Right renal pelvis (tissue), 4 donors: Measurements from ENCODE around the gene RPS6KB2. TPM values are rescaled to one million over a fixed set of nuclear protein-coding genes. Genes with fewer than 3 reads are reported as not detected.
"Not testable (repeated sequence)": the region's sequence is repeated elsewhere in the genome, so short reads cannot be mapped to it uniquely, and the experiment has no call there.

Experiments
- DNase-seq, 4 donors: peaks; one replicate each; pipeline ENCODE4 v3.0.0-alpha.2; 2013; ENCODE audit warnings: low read depth in 4 of 4, low spot score in 3 of 4, missing footprints in 1 of 4
- polyA plus RNA-seq, 4 donors: library from polyadenylated mRNA; unstranded; fragments of 120-200 nt; gene quantifications; one replicate each; pipeline ENCODE4 v1.2.1, GENCODE V29; 2013; ENCODE audit not compliant: insufficient read length in 4 of 4

RPS6KB2 gene
- polyA plus RNA-seq, 4 donors = 44.3 to 51.8 (median 45.4) TPM

GRCh38 chr11:67427364-67427859 is 882 bp upstream of the RPS6KB2 start:
- not testable (repeated sequence) for DNase-seq

GRCh38 chr11:67429038-67429668 is 859 bp downstream of the RPS6KB2 start:
- DNase-seq = no peak

GRCh38 chr11:67429722-67430121 is 1.4 kb downstream of the RPS6KB2 start:
- no peak for DNase-seq

GRCh38 chr11:67431346-67432249 is 3.3 kb downstream of the RPS6KB2 start:
- no peak for DNase-seq

GRCh38 chr11:67432655-67433349 is 4.5 kb downstream of the RPS6KB2 start:
- DNase-seq = no peak

- no peak for DNase-seq
Measured at GRCh38 chr11:67433536-67434394, 5.5 kb downstream of the RPS6KB2 start.

GRCh38 chr11:67434395-67434881 is 6.1 kb downstream of the RPS6KB2 start:
- no peak for DNase-seq

GRCh38 chr11:67435031-67435726 is 6.9 kb downstream of the RPS6KB2 start:
- no peak for DNase-seq

- no peak for DNase-seq
Measured at GRCh38 chr11:67435727-67436458, 7.6 kb downstream of the RPS6KB2 start.

- DNase-seq = no peak
Measured at GRCh38 chr11:67436459-67437081, 8.3 kb downstream of the RPS6KB2 start.

GRCh38 chr11:67437082-67437808 is 9.0 kb downstream of the RPS6KB2 start, which contains the start of gene PTPRCAP:
Gene PTPRCAP, minus strand, starts transcription at chr11:67437682. Its CDS starts 63 bp downstream, at chr11:67437619.
- DNase-seq = no peak

GRCh38 chr11:67437809-67438157 is 9.5 kb downstream of the RPS6KB2 start:
- no peak for DNase-seq

GRCh38 chr11:67438158-67438902 is 10.0 kb downstream of the RPS6KB2 start:
- no peak for DNase-seq

- no peak for DNase-seq
Measured at GRCh38 chr11:67439321-67440228, 11.3 kb downstream of the RPS6KB2 start.

GRCh38 chr11:67440229-67441097 is 12.2 kb downstream of the RPS6KB2 start:
- no peak for DNase-seq
